Psoas muscle (tissue), 8 donors: ENCODE data around the gene CCNY. TPM values are rescaled to one million over a fixed set of nuclear protein-coding genes. Genes with fewer than 3 reads are reported as not detected.

Experiments
- ATAC-seq, 4 donors: fragments of 200-7000 bp; cut with Tn5 transposase; one replicate each; pipeline ENCODE4 v1.9.1; 2020; ENCODE audit warnings: moderate library complexity in 3 of 4, mild to moderate bottlenecking in 2 of 4
- DNase-seq, 2 donors: peaks; one replicate each; pipeline ENCODE4 v3.0.0-alpha.2; 2020
- H3K27ac ChIP-seq: fragments of 200-600 bp; one replicate; pipeline ENCODE4 v1.8.0; 2022
- H3K27me3 ChIP-seq, 3 donors: fragments of 200-600 bp in 1 of 3; one replicate each; pipeline versions ENCODE4 v1.6.1 to v1.8.0; 2013 to 2022; ENCODE audit warnings: low read length in 2 of 3, mild to moderate bottlenecking in 2 of 3, moderate library complexity in 1 of 3; ENCODE audit not compliant: insufficient read depth in 3 of 3
- H3K36me3 ChIP-seq, 2 donors: fragments of 200-600 bp in 1 of 2; one replicate each; pipeline versions ENCODE4 v1.6.1 to v1.8.0; 2013 to 2022; ENCODE audit warnings: low read depth in 1 of 2, mild to moderate bottlenecking in 1 of 2, moderate library complexity in 1 of 2; ENCODE audit not compliant: insufficient read depth in 1 of 2
- H3K4me1 ChIP-seq: fragments of 200-600 bp; one replicate; pipeline ENCODE4 v1.8.0; 2022
- H3K4me3 ChIP-seq: fragments of 200-600 bp; one replicate; pipeline ENCODE4 v1.8.0; 2022; ENCODE audit warnings: mild to moderate bottlenecking
- H3K9me3 ChIP-seq: fragments of 200-600 bp; one replicate; pipeline ENCODE4 v1.8.0; 2022
- WGBS, 3 donors: extraction: QIAGEN DNeasy Blood & Tissue Kit; methylation state at CpG; one replicate each; pipeline versions ENCODE4 v1.1.6 to v1.1.7; 2013; 5-methylcytosine and 5-hydroxymethylcytosine counted together
- intact Hi-C, 2 donors: fragments of 100-400 bp; cut with DNase I; formaldehyde crosslinking; loops; one replicate each; pipeline versions ENCODE4 v1.11.0 to v1.14.2; 2022
- polyA plus RNA-seq, 3 donors: library from polyadenylated mRNA; stranded (reverse); fragments of 200-250 nt; gene quantifications; one replicate each; pipeline ENCODE4 v1.2.3, GENCODE V29; 2013
- total RNA-seq, 4 donors: library from RNA; stranded (reverse); fragmentation: NEBNext Ultra II Directional in 2 of 4; extraction: Animal tissue kit (Norgen Biotek cat#: 25700) in 2 of 4; gene quantifications; one replicate each; pipeline versions ENCODE4 v1.2.1 to v1.2.4, GENCODE V29; 2021 to 2023
- TF ChIP-seq, protein P1 (sequence below): fragments of 200-600 bp; IDR thresholded peaks from one replicate; pipeline ENCODE4 v1.8.0; 2022; ENCODE audit warnings: antibody characterized with exemption
- donor health status: healthy with polysubstance abuse.
- donor health status: DM: no; HTN: no; CAD: no; lungs with moderate emphysema.
- donor health status: Bipolar disorder and iron deficiency.
- donor health status: healthy.
- donor health status: DM: yes; HTN: yes; CAD: no.
- donor health status: DM: no; HTN: no; CAD: no.
- donor health status: DM: no; HTN: no; CAD: no.
- donor health status: DM: yes; HTN: yes; CAD: no.

Gene CCNY
- total and polyA plus RNA-seq, 7 donors, result 21.2 to 55.8 (median 47.0) TPM

- no peak for ATAC-seq
- intact Hi-C loops, result no loop called here
- TF ChIP-seq, protein P1, sequence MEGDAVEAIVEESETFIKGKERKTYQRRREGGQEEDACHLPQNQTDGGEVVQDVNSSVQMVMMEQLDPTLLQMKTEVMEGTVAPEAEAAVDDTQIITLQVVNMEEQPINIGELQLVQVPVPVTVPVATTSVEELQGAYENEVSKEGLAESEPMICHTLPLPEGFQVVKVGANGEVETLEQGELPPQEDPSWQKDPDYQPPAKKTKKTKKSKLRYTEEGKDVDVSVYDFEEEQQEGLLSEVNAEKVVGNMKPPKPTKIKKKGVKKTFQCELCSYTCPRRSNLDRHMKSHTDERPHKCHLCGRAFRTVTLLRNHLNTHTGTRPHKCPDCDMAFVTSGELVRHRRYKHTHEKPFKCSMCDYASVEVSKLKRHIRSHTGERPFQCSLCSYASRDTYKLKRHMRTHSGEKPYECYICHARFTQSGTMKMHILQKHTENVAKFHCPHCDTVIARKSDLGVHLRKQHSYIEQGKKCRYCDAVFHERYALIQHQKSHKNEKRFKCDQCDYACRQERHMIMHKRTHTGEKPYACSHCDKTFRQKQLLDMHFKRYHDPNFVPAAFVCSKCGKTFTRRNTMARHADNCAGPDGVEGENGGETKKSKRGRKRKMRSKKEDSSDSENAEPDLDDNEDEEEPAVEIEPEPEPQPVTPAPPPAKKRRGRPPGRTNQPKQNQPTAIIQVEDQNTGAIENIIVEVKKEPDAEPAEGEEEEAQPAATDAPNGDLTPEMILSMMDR, result no peak
- no peak overlapping the region for H3K4me3 ChIP-seq
- DNase-seq, result no peak
- no peaks in the 10 kb centered on the region for H3K36me3 ChIP-seq
- H3K27ac ChIP-seq, result no peak overlapping the region
- peaks cover 36% of the 10 kb centered on the region for H3K4me1 ChIP-seq
- no peaks in the 10 kb centered on the region for H3K9me3 ChIP-seq
- no peaks in the 10 kb centered on the region for H3K27me3 ChIP-seq
Observed at GRCh38 chr10:35426657-35427056, 90.3 kb downstream of the CCNY start.

DNA sequence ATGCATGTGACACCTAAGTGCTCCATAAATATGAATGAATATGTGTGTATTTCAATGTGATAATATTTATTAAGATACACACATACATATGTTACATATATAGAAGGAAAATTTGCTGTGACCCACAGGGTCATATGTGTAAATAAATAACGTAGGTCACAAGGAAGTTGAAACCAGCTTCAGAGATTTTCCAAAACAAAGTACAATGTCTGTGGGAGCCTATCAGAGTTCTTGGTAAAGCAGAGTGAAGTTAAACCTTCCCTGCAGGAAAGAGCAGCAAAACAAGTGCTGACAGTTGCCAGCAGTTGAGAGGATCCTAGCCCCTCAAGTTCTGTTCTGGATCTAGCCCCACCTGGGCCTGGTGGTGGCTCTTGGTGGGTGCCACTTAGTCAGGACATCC lies 91.2 kb downstream of the CCNY start:
- H3K4me3 ChIP-seq, result no peak overlapping the region
- H3K9me3 ChIP-seq, result no peaks in the 10 kb centered on the region
- H3K36me3 ChIP-seq, result no peaks in the 10 kb centered on the region
- no peak for DNase-seq
- H3K4me1 ChIP-seq, result peaks cover 27% of the 10 kb centered on the region
- 29 to 36% (median 30%) methylated on average over 1 of the region's 1 CpG for WGBS, 3 donors
- no peak for ATAC-seq
- H3K27me3 ChIP-seq, result no peaks in the 10 kb centered on the region
- no peak overlapping the region for H3K27ac ChIP-seq
- TF ChIP-seq, protein P1, result no peak
- intact Hi-C loops, result no loop called here

DNA sequence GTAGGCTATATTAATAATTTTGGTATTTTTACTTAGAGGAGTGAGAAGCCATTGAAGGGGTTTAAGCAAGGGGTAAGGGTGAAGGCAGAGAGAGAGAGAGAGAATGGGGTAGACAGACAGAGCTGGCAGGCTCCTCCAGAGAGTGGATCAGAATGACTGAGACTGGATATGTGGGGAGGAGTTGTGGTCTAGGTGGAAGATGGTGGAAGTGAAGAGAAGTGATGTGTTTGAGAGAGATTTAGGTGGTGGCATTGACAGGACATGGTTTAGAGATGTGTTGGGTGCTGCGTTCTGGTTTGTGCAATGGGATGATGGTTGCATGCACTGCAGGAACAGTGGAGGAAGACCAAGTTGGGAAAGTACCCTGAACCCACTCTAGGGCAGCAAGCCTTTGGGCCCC lies 92.2 kb downstream of the CCNY start:
- intact Hi-C loops, result no loop called here
- ATAC-seq, result no peak
- no peak overlapping the region for H3K4me3 ChIP-seq
- no peaks in the 10 kb centered on the region for H3K27me3 ChIP-seq
- no peaks in the 10 kb centered on the region for H3K36me3 ChIP-seq
- no peak for DNase-seq
- TF ChIP-seq, protein P1, result no peak
- no peaks in the 10 kb centered on the region for H3K9me3 ChIP-seq
- 89 to 100% (median 96%) methylated on average over 1 of the region's 1 CpG for WGBS, 3 donors
- peaks cover 18% of the 10 kb centered on the region for H3K4me1 ChIP-seq
- no peak overlapping the region for H3K27ac ChIP-seq

DNA sequence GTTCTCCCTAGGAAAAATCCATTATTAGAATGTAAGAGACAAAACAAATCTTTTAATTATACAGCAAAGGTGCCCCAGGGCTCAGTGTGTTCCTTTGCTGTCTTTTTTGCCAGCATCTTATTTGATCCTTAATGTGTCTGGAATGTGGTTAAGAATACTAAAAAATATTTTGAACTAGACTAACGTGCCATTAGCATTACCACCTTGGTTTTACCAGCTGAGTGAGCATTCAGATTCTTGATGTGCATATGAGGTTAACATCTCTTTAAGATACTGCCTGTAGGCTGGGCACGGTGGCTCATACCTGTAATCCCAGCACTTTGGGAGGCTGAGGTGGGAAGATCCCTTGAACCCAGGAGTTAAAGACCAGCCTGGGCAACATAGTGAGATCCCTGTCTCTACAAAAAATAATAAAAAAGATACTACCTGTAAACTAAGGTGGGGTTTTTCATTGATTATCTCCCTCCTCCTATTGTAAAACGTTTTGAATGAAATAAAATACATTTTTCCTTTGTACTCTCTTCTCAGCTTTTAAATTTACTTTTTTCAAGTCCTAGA lies 96.6 kb downstream of the CCNY start:
- no peaks in the 10 kb centered on the region for H3K36me3 ChIP-seq
- TF ChIP-seq, protein P1, result no peak
- intact Hi-C loops, result no loop called here
- DNase-seq, result no peak
- no peaks in the 10 kb centered on the region for H3K9me3 ChIP-seq
- ATAC-seq, result no peak
- no peaks in the 10 kb centered on the region for H3K27me3 ChIP-seq
- H3K27ac ChIP-seq, result no peak overlapping the region
- peaks cover 5% of the 10 kb centered on the region for H3K4me1 ChIP-seq
- WGBS, 3 donors, result 78 to 90% (median 85%) methylated on average over 3 of the region's 3 CpGs
- no peak overlapping the region for H3K4me3 ChIP-seq

DNA sequence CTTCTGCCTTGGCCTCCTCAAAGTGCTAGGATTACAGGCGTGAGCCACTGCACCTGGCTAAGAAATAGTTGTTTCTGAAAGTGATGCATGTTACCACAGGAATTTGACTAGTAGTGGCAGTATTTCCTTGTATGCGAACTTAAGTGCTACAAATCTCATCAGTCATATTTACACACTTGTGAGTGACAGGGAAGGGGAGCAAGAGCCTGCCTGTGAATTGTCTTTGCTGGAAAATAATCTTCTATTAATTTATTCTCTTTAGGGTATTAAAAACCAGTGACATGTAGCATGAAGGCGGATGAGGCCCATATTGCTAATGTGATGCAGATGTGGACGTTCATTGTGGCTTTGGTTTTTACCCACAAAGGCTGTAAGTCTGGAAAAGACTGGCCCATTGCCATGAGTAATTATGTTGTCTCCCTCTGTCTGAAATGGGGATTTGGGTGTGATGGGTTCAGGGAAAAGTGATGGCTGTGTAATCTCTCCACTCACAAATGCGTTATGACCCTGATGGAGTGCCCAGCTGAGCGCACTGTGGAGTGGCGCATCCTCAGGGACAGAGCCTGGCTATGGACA lies 97.6 kb downstream of the CCNY start:
- ATAC-seq, result no peak
- peaks cover 4% of the 10 kb centered on the region for H3K9me3 ChIP-seq
- H3K27ac ChIP-seq, result no peak overlapping the region
- no peaks in the 10 kb centered on the region for H3K27me3 ChIP-seq
- H3K36me3 ChIP-seq, result no peaks in the 10 kb centered on the region
- TF ChIP-seq, protein P1, result no peak
- H3K4me3 ChIP-seq, result no peak overlapping the region
- H3K4me1 ChIP-seq, result peaks cover 5% of the 10 kb centered on the region
- no peak for DNase-seq
- WGBS, 3 donors, result 82 to 95% (median 85%) methylated on average over 7 of the region's 7 CpGs
- intact Hi-C loops, result no loop called here
